SK-N-MC (cell line): ENCODE measurements around the gene HOXB4.

Experiments used
- EZH2 ChIP-seq: fragments of 200-600 bp; sonication (generic); IDR thresholded peaks from one replicate; pipeline ENCODE4 v1.6.1; 2017; ENCODE audit warnings: antibody characterized with exemption
- POLR2AphosphoS5 ChIP-seq: IDR thresholded peaks from 2 replicates; pipeline ENCODE4 v1.6.1; 2012; ENCODE audit warnings: mild to moderate bottlenecking, low read depth, low read length, borderline replicate concordance

- TF ChIP-seq EZH2 (no peak), POLR2AphosphoS5 (no peak)
These were observed 34.9 kb downstream of the HOXB4 start for GRCh38 chr17:48543107-48543853.
